ENCODE measurements around the gene ARL3. TPM values are rescaled to one million over a fixed set of nuclear protein-coding genes. Genes with fewer than 3 reads are reported as not detected.
A peak's percentile ranks its signal among the peaks of the same experiment; 100 is the strongest.

Gene ARL3
- total RNA-seq, 1 donor from 2014 or later: 34.6 TPM

GRCh38 chr10:102630663-102631062 is 83.5 kb downstream of the ARL3 start:
- Mint-ChIP-seq H3K4me1 (peaks cover 74% of the 10 kb centered on the region), H3K27me3 (ENCODE audit: low read depth) (no peaks in the 10 kb centered on the region), H3K36me3 (ENCODE audit: low read depth) (peaks cover 5% of the 10 kb centered on the region), H3K27ac (ENCODE audit: unreplicated experiment) (peak overlapping the region; percentile 97), H3K9me3 (no peaks in the 10 kb centered on the region), H3K4me3 (peak overlapping the region; percentile 67)
- no peak for TF ChIP-seq CTCF (conservative IDR thresholded peaks at IDR 0.05)
- DNase-seq (ENCODE audit: low read depth, low spot score): no peak

- no peak for DNase-seq (ENCODE audit: low read depth, low spot score)
- no peak for TF ChIP-seq CTCF (conservative IDR thresholded peaks at IDR 0.05)
- H3K4me3 Mint-ChIP-seq: peak overlapping the region; percentile 67
These were observed 84.3 kb downstream of the ARL3 start for GRCh38 chr10:102629661-102630614.

GRCh38 chr10:102628451-102628911 is 85.7 kb downstream of the ARL3 start:
- DNase-seq (ENCODE audit: low read depth, low spot score): no peak
- Mint-ChIP-seq H3K4me3 (no peak overlapping the region), H3K36me3 (ENCODE audit: low read depth) (peaks cover 9% of the 10 kb centered on the region), H3K9me3 (no peaks in the 10 kb centered on the region), H3K27ac (ENCODE audit: unreplicated experiment) (no peak overlapping the region), H3K27me3 (ENCODE audit: low read depth) (no peaks in the 10 kb centered on the region), H3K4me1 (peaks cover 84% of the 10 kb centered on the region)
- TF ChIP-seq CTCF (conservative IDR thresholded peaks at IDR 0.05): no peak

More at GRCh38 chr10:102629661-102630614, 84.3 kb downstream of the ARL3 start:
- Mint-ChIP-seq H3K27me3 (ENCODE audit: low read depth) (no peaks in the 10 kb centered on the region), H3K9me3 (no peaks in the 10 kb centered on the region), H3K4me1 (peaks cover 82% of the 10 kb centered on the region), H3K27ac (ENCODE audit: unreplicated experiment) (peak overlapping the region; percentile 89), H3K36me3 (ENCODE audit: low read depth) (peaks cover 5% of the 10 kb centered on the region)

GRCh38 chr10:102627736-102628293 is 86.4 kb downstream of the ARL3 start:
- Mint-ChIP-seq H3K27ac (ENCODE audit: unreplicated experiment) (peak overlapping the region; percentile 97), H3K4me1 (peaks cover 77% of the 10 kb centered on the region), H3K27me3 (ENCODE audit: low read depth) (no peaks in the 10 kb centered on the region), H3K36me3 (ENCODE audit: low read depth) (peaks cover 9% of the 10 kb centered on the region), H3K9me3 (no peaks in the 10 kb centered on the region), H3K4me3 (peak overlapping the region; percentile 62)
- no peak for TF ChIP-seq CTCF (conservative IDR thresholded peaks at IDR 0.05)
- DNase-seq (ENCODE audit: low read depth, low spot score): no peak

GRCh38 chr10:102627291-102627735 is 86.9 kb downstream of the ARL3 start:
- Mint-ChIP-seq H3K4me3 (peak overlapping the region; percentile 62), H3K36me3 (ENCODE audit: low read depth) (peaks cover 9% of the 10 kb centered on the region), H3K4me1 (peaks cover 72% of the 10 kb centered on the region), H3K27ac (ENCODE audit: unreplicated experiment) (peak overlapping the region; percentile 97), H3K27me3 (ENCODE audit: low read depth) (no peaks in the 10 kb centered on the region), H3K9me3 (no peaks in the 10 kb centered on the region)
- no peak for TF ChIP-seq CTCF (conservative IDR thresholded peaks at IDR 0.05)
- DNase-seq (ENCODE audit: low read depth, low spot score): no peak

Measured in neural crest cell (in vitro differentiated cells).